Liver (tissue), 2 donors: ENCODE measurements around the gene KCNJ14.

Experiments
- GABPA ChIP-seq, 2 donors: IDR thresholded peaks in 1 of 2; conservative IDR thresholded peaks in 1 of 2; 2 replicates each; pipeline ENCODE4 v1.6.1; 2016; ENCODE audit warnings: antibody characterized with exemption in 2 of 2, mild to moderate bottlenecking in 1 of 2, moderate library complexity in 1 of 2
- TAF1 ChIP-seq: conservative IDR thresholded peaks from 2 replicates; pipeline ENCODE4 v1.6.1; 2016; ENCODE audit warnings: antibody characterized with exemption, mild to moderate bottlenecking
- YY1 ChIP-seq: IDR thresholded peaks from 2 replicates; pipeline ENCODE4 v1.6.1; 2016; ENCODE audit warnings: antibody characterized with exemption, mild to moderate bottlenecking
- donor health status: healthy.

GRCh38 chr19:48443731-48444128, 11.6 kb upstream of the KCNJ14 start:
- no peak for TF ChIP-seq GABPA (IDR thresholded peaks at IDR 0.05 in 1 of 2, conservative IDR thresholded peaks at IDR 0.05 in 1 of 2)
- no peak for TF ChIP-seq YY1
- no peak for TF ChIP-seq TAF1
